Right renal cortex interstitium (tissue), 3 donors: Measurements from ENCODE around the gene HS2ST1. TPM values are rescaled to one million over a fixed set of nuclear protein-coding genes. Genes with fewer than 3 reads are reported as not detected.

Experiments used
- DNase-seq, 3 donors: peaks; one replicate each; pipeline ENCODE4 v3.0.0-alpha.2; 2013; ENCODE audit warnings: low read depth in 3 of 3, low spot score in 2 of 3
- polyA plus RNA-seq, 3 donors: library from polyadenylated mRNA; unstranded; fragments of 120-200 nt; gene quantifications; one replicate each; pipeline ENCODE4 v1.2.1, GENCODE V29; 2013; ENCODE audit not compliant: insufficient read length in 3 of 3

The HS2ST1 gene
- polyA plus RNA-seq, 3 donors, result 45.6 to 52.2 (median 49.6) TPM

- DNase-seq, result no peak
These were observed 217.9 kb downstream of the HS2ST1 start for GRCh38 chr1:87132284-87132870.

- DNase-seq, result no peak
These were observed 219.6 kb downstream of the HS2ST1 start for GRCh38 chr1:87134061-87134460.

GRCh38 chr1:87134625-87135328, 220.3 kb downstream of the HS2ST1 start:
- DNase-seq, result no peak

- DNase-seq, result no peak
These were observed 220.9 kb downstream of the HS2ST1 start for GRCh38 chr1:87135329-87135712.

- DNase-seq, result no peak
These were observed 222.3 kb downstream of the HS2ST1 start for GRCh38 chr1:87136607-87137341.

GRCh38 chr1:87137342-87137739, 222.9 kb downstream of the HS2ST1 start:
- no peak for DNase-seq

GRCh38 chr1:87140831-87141540, 226.6 kb downstream of the HS2ST1 start:
- no peak for DNase-seq

- no peak for DNase-seq
These were observed 227.1 kb downstream of the HS2ST1 start for GRCh38 chr1:87141556-87141955.

GRCh38 chr1:87143413-87144135, 229.1 kb downstream of the HS2ST1 start:
- DNase-seq, result no peak

GRCh38 chr1:87144316-87144895, 230.0 kb downstream of the HS2ST1 start:
- no peak for DNase-seq

GRCh38 chr1:87144981-87145380, 230.5 kb downstream of the HS2ST1 start:
- no peak for DNase-seq

- no peak for DNase-seq
These were observed 232.1 kb downstream of the HS2ST1 start for GRCh38 chr1:87146538-87146937.

GRCh38 chr1:87146986-87147385, 232.6 kb downstream of the HS2ST1 start:
- DNase-seq, result no peak

GRCh38 chr1:87147851-87148250, 233.4 kb downstream of the HS2ST1 start:
- no peak for DNase-seq

- no peak for DNase-seq
These were observed 234.2 kb downstream of the HS2ST1 start for GRCh38 chr1:87148661-87149060.

GRCh38 chr1:87149241-87150041, 235.0 kb downstream of the HS2ST1 start:
- no peak for DNase-seq

GRCh38 chr1:87150143-87150542, 235.7 kb downstream of the HS2ST1 start:
- DNase-seq, result no peak

GRCh38 chr1:87151500-87152421, 237.3 kb downstream of the HS2ST1 start:
- peak in 2 of 3 donors; percentile 58 to 63 for DNase-seq
